ENCODE results near the gene TJP3. TPM values are rescaled to one million over a fixed set of nuclear protein-coding genes. Genes with fewer than 3 reads are reported as not detected.

TJP3 gene
- total RNA-seq, 1 experiment from 2014 or later = not detected

DNA sequence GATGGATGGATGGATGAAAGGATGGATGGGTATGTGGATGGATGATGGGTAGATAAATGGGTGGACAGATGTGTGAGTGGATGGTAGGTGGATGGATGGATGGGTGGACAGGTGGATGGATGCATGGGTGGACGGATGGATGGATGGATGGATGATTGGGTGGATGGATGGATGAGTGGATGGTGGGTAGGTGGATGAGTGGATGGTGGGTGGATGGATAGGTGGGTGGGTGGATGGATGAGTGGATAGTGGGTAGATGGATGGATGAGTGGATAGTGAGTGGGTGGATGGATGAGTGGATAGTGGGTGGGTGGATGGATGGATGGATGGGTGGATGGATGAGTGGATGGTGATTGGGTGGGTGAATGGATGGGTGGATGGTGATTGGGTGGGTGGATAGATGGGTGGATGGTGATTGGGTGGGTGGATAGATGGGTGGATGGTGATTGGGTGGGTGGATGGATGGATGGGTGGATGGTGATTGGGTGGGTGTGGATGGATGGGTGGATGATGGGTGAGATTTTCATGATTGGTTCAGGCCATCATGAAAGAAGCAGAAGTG, 68.4 kb downstream of the TJP3 start:
- ChIA-PET CTCF (no interaction called here), POLR2A (ENCODE audit: low non-redundant PET) (no interaction called here)

DNA sequence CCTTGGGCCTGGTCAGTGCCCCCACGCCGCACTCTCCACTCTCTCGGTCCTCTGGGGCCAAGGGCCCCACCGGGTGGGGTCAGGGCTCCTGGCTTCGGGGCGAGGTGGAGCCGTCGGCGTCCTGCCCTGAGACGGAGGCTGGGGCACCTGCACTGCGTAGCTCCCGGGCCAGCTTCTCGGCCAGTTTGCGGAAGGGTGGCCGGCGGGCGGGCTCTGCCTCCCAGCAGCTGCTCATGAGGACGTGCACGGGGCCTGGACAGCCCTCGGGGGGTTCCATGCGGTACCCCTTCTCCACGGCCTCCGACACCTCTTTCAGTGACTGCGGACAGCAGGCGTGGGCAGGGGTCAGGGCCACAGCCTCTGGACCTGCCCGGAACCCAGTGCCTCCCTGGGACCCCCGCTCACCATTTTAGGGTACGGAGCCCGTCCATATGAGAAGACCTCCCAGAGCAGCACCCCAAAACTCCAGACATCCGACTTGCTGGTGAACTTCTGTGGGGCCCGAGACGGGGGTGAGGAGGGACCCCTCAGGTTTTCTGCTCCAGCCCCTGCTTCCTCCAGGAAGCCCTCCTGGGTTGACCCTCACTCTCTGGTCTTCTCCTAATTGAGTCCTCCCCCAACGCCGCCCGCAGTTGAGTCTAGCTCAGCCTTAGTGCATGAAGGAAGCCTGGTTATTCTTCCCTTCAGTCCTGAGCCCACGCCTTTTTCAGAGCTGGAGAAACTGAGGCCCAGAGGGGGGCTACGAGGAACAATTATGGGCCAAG, 70.1 kb downstream of the TJP3 start:
- intact Hi-C loops (cut with micrococcal nuclease; ENCODE audit: unreplicated experiment) = no loop called here
- TF ChIP-seq EZH2 (IDR thresholded peaks at IDR 0.05; ENCODE audit: borderline replicate concordance, low read depth, low read length, poor library complexity, severe bottlenecking) = no peak
- TF ChIP-seq, protein P1, sequence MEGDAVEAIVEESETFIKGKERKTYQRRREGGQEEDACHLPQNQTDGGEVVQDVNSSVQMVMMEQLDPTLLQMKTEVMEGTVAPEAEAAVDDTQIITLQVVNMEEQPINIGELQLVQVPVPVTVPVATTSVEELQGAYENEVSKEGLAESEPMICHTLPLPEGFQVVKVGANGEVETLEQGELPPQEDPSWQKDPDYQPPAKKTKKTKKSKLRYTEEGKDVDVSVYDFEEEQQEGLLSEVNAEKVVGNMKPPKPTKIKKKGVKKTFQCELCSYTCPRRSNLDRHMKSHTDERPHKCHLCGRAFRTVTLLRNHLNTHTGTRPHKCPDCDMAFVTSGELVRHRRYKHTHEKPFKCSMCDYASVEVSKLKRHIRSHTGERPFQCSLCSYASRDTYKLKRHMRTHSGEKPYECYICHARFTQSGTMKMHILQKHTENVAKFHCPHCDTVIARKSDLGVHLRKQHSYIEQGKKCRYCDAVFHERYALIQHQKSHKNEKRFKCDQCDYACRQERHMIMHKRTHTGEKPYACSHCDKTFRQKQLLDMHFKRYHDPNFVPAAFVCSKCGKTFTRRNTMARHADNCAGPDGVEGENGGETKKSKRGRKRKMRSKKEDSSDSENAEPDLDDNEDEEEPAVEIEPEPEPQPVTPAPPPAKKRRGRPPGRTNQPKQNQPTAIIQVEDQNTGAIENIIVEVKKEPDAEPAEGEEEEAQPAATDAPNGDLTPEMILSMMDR (conservative IDR thresholded peaks at IDR 0.05; ENCODE audit: low read depth, low read length) = no peak
- ChIA-PET POLR2A (ENCODE audit: low non-redundant PET) (interaction anchor here (0.6 kb wide), 1 partner anchor 17 kb away, joined by 6 read pairs; no protein-coding TSS in a partner anchor), CTCF (no interaction called here)
- BruUV-seq (replicated peaks) = no TSS peak
- no peaks in the 10 kb centered on the region for H3K27me3 ChIP-seq (replicated peaks; ENCODE audit: insufficient read depth, low read depth, low read length, poor library complexity)
- H3K36me3 ChIP-seq (ENCODE audit: insufficient read depth, low read length, poor library complexity, severe bottlenecking) = no peaks in the 10 kb centered on the region
- DNase-seq (ENCODE audit: low spot score) = no peak
- H3K27ac ChIP-seq (ENCODE audit: low read depth, low read length, poor library complexity, severe bottlenecking) = no peak overlapping the region
- peaks cover 15% of the 10 kb centered on the region for H3K9me3 ChIP-seq (ENCODE audit: low read depth, low read length, poor library complexity, severe bottlenecking)
- H3K4me1 ChIP-seq (ENCODE audit: insufficient read depth, low read length, poor library complexity, severe bottlenecking) = no peaks in the 10 kb centered on the region
- H3K4me3 ChIP-seq (ENCODE audit: low read depth, low read length, poor library complexity, severe bottlenecking) = no peak overlapping the region

More for the DNA sequence above, 68.4 kb downstream of the TJP3 start:
- Histone ChIP-seq H3K36me3 (ENCODE audit: insufficient read depth, low read length, poor library complexity, severe bottlenecking) (no peaks in the 10 kb centered on the region), H3K27ac (ENCODE audit: low read depth, low read length, poor library complexity, severe bottlenecking) (no peak overlapping the region), H3K27me3 (replicated peaks; ENCODE audit: insufficient read depth, low read depth, low read length, poor library complexity) (no peaks in the 10 kb centered on the region), H3K4me1 (ENCODE audit: insufficient read depth, low read length, poor library complexity, severe bottlenecking) (no peaks in the 10 kb centered on the region), H3K4me3 (ENCODE audit: low read depth, low read length, poor library complexity, severe bottlenecking) (no peak overlapping the region), H3K9me3 (ENCODE audit: low read depth, low read length, poor library complexity, severe bottlenecking) (peaks cover 6% of the 10 kb centered on the region)
- no TSS peak for BruUV-seq (replicated peaks)
- no peak for DNase-seq (ENCODE audit: low spot score)
- intact Hi-C loops (cut with micrococcal nuclease; ENCODE audit: unreplicated experiment) = no loop called here
- TF ChIP-seq, protein P1 (conservative IDR thresholded peaks at IDR 0.05; ENCODE audit: low read depth, low read length) = no peak
- TF ChIP-seq EZH2 (IDR thresholded peaks at IDR 0.05; ENCODE audit: borderline replicate concordance, low read depth, low read length, poor library complexity, severe bottlenecking) = no peak

DNA sequence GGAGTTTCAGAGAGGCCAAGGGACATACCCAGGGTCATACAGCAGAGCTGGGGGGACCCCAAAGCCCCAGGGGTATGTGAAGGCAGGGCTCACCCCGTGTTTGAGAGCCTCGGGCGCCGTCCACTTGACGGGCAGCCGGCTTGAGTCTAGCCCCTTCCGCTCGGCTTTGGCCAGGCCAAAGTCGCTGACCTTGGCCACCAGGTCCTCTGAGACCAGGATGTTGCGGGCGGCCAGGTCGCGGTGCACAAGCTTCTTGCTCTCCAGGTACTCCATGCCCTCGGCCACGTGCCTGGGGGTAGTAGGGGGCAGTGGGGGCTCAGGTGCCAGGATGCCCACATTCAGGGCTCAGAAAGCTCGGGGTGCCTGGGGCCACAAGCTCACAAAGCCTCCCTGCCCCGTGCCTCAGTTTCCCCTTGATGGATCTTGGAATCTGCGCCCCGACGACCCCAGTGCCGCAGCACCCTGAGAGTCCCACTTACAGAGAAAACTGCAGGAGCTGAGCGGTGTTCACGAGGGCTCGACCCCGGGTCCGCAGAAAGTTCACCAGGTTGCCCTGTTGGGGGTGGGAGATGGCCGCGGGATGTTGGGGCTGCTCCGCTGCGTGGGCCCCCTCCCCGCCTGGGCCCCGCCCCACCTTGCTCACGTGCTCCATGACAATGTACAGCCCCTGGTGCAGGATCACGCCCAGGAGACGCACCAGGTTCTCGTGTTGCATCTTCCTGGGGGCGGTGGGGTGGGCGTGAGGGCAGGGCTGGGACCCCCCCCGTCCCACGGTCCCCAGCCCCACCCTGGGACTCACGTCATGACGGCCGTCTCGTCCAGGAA, 70.9 kb downstream of the TJP3 start:
- ChIA-PET POLR2A (ENCODE audit: low non-redundant PET) (interaction anchor here (0.6 kb wide), 1 partner anchor 16 kb away, joined by 6 read pairs; no protein-coding TSS in a partner anchor), CTCF (no interaction called here)
- no peak for DNase-seq (ENCODE audit: low spot score)
- Histone ChIP-seq H3K27ac (ENCODE audit: low read depth, low read length, poor library complexity, severe bottlenecking) (no peak overlapping the region), H3K27me3 (replicated peaks; ENCODE audit: insufficient read depth, low read depth, low read length, poor library complexity) (no peaks in the 10 kb centered on the region), H3K4me3 (ENCODE audit: low read depth, low read length, poor library complexity, severe bottlenecking) (no peak overlapping the region), H3K36me3 (ENCODE audit: insufficient read depth, low read length, poor library complexity, severe bottlenecking) (no peaks in the 10 kb centered on the region), H3K9me3 (ENCODE audit: low read depth, low read length, poor library complexity, severe bottlenecking) (peaks cover 15% of the 10 kb centered on the region), H3K4me1 (ENCODE audit: insufficient read depth, low read length, poor library complexity, severe bottlenecking) (no peaks in the 10 kb centered on the region)
- intact Hi-C loops (cut with micrococcal nuclease; ENCODE audit: unreplicated experiment) = no loop called here
- no TSS peak for BruUV-seq (replicated peaks)
- TF ChIP-seq, protein P1 (conservative IDR thresholded peaks at IDR 0.05; ENCODE audit: low read depth, low read length) = no peak
- TF ChIP-seq EZH2 (IDR thresholded peaks at IDR 0.05; ENCODE audit: borderline replicate concordance, low read depth, low read length, poor library complexity, severe bottlenecking) = no peak
